Endothelial cell of umbilical vein (primary cell): Measurements from ENCODE around the gene PLA2G4B. TPM values are rescaled to one million over a fixed set of nuclear protein-coding genes. Genes with fewer than 3 reads are reported as not detected.

ENCODE experiments used
- BruUV-seq: library from RNA; stranded (reverse); fragments of 400-500 nt; replicated peaks from 2 replicates; lab custom pipeline; 2021; lab: Mats Ljungman, UMichigan
- CTCF ChIA-PET: fragments of 300-600, 350-600 bp; sonication (Branson Sonifier 250); formaldehyde crosslinking; loops from one replicate; lab custom pipeline; 2021; ENCODE audit warnings: antibody characterized with exemption, inconsistent platforms; lab: Charles Lee
- POLR2A ChIA-PET: fragments of 300-600, 350-600 bp; sonication (Branson Sonifier 250); formaldehyde crosslinking; loops from one replicate; lab custom pipeline; 2021; ENCODE audit warnings: antibody characterized with exemption, inconsistent platforms; lab: Charles Lee
- DNase-seq: peaks from one replicate; pipeline ENCODE4 v3.0.0-alpha.2; 2011; ENCODE audit warnings: low read depth, low spot score
- FAIRE-seq: peaks from 2 replicates; lab custom pipeline; 2011; peaks lifted over from hg19 to GRCh38; lab: Jason Lieb, UNC
- H2AFZ ChIP-seq: 2 replicates; pipeline ENCODE4 v1.6.0; 2012; ENCODE audit warnings: low read depth, low read length, control low read depth, inconsistent platforms
- H3K27ac ChIP-seq: 2 replicates; pipeline ENCODE4 v1.5.1; 2011; ENCODE audit warnings: low read depth, mild to moderate bottlenecking, control low read depth, low read length, moderate library complexity; ENCODE audit not compliant: insufficient read depth
- H3K27me3 ChIP-seq, 2 experiments: 2 replicates each; pipeline versions ENCODE4 v1.6.0 to v1.6.1; 2011; ENCODE audit warnings: low read length in 2 of 2, mixed read lengths in 1 of 2; ENCODE audit not compliant: control insufficient read depth in 2 of 2, insufficient read depth in 2 of 2
- H3K36me3 ChIP-seq, 2 experiments: 2 replicates in 1 of 2; 3 replicates in 1 of 2; pipeline ENCODE4 v1.5.1; 2011; ENCODE audit warnings: low read length in 2 of 2, mild to moderate bottlenecking in 1 of 2, moderate library complexity in 1 of 2; ENCODE audit not compliant: control insufficient read depth in 2 of 2, insufficient read depth in 2 of 2; ENCODE audit errors: extremely low read depth in 1 of 2
- H3K4me1 ChIP-seq: 3 replicates; pipeline ENCODE4 v1.5.1; 2011; ENCODE audit warnings: mild to moderate bottlenecking, low read length; ENCODE audit not compliant: control insufficient read depth, insufficient read depth; ENCODE audit errors: extremely low read depth
- H3K4me2 ChIP-seq: 2 replicates; pipeline ENCODE4 v1.6.1; 2011; ENCODE audit warnings: low read length, control low read depth, mixed read lengths; ENCODE audit not compliant: insufficient read depth
- H3K4me3 ChIP-seq, 3 experiments: fragments of 200-600 bp in 1 of 3; sonication (generic), shearing (Covaris generic) in 1 of 3; replicated peaks in 1 of 3; 2 replicates each; pipeline ENCODE4 v1.5.1; 2011 to 2016; ENCODE audit warnings: control low read depth in 3 of 3, low read length in 3 of 3, mild to moderate bottlenecking in 2 of 3, inconsistent platforms in 1 of 3, low read depth in 1 of 3, moderate library complexity in 1 of 3; ENCODE audit not compliant: insufficient read depth in 1 of 3
- H3K79me2 ChIP-seq: 2 replicates; pipeline ENCODE4 v1.6.0; 2012; ENCODE audit warnings: low read length, inconsistent platforms; ENCODE audit not compliant: control insufficient read depth, insufficient read depth
- H3K9ac ChIP-seq: replicated peaks from 2 replicates; pipeline ENCODE3; 2011; ENCODE audit warnings: low read length, control low read depth; ENCODE audit not compliant: insufficient read depth; ENCODE audit errors: extremely low read depth
- H3K9me1 ChIP-seq: replicated peaks from 3 replicates; pipeline ENCODE4 v1.6.0; 2011; ENCODE audit warnings: mild to moderate bottlenecking, low read length; ENCODE audit not compliant: control insufficient read depth, insufficient read depth; ENCODE audit errors: extremely low read depth
- H3K9me3 ChIP-seq: replicated peaks from 2 replicates; pipeline ENCODE4 v1.5.1; 2012; ENCODE audit warnings: low read length, inconsistent platforms; ENCODE audit not compliant: control insufficient read depth, insufficient read depth
- H4K20me1 ChIP-seq: replicated peaks from 2 replicates; pipeline ENCODE3; 2011; ENCODE audit warnings: mild to moderate bottlenecking, low read length; ENCODE audit not compliant: control insufficient read depth, insufficient read depth; ENCODE audit errors: extremely low read depth
- CTCF ChIP-seq, 2 donors: IDR thresholded peaks; 1 replicate in 1 of 2; 2 replicates in 1 of 2; pipeline ENCODE4 v1.5.1; 2011; ENCODE audit warnings: low read length in 2 of 2, mild to moderate bottlenecking in 2 of 2, moderate library complexity in 2 of 2, control low read depth in 1 of 2, inconsistent platforms in 1 of 2, low read depth in 1 of 2; ENCODE audit not compliant: insufficient read depth in 1 of 2; ENCODE audit errors: extremely low read depth in 1 of 2
- EZH2 ChIP-seq: IDR thresholded peaks from 2 replicates; pipeline ENCODE4 v1.6.1; 2012; ENCODE audit warnings: borderline replicate concordance, low read depth, mild to moderate bottlenecking, moderate library complexity, low read length, inconsistent platforms; ENCODE audit not compliant: severe bottlenecking
- FOS ChIP-seq: IDR thresholded peaks from 2 replicates; pipeline ENCODE4 v1.6.1; 2011; ENCODE audit warnings: mild to moderate bottlenecking, low read length, moderate library complexity, borderline replicate concordance; ENCODE audit not compliant: insufficient read depth
- GATA2 ChIP-seq: IDR thresholded peaks from 2 replicates; pipeline ENCODE4 v1.7.0; 2011; ENCODE audit warnings: low read depth, mild to moderate bottlenecking, moderate library complexity, mixed read lengths, low read length; ENCODE audit not compliant: insufficient read length, insufficient read depth
- JUN ChIP-seq: IDR thresholded peaks from 2 replicates; pipeline ENCODE4 v1.6.1; 2011; ENCODE audit warnings: borderline replicate concordance, low read depth; ENCODE audit not compliant: insufficient read length, insufficient read depth
- MAX ChIP-seq: IDR thresholded peaks from 2 replicates; pipeline ENCODE4 v1.6.1; 2011; ENCODE audit not compliant: insufficient read depth, insufficient read length
- MYC ChIP-seq: IDR thresholded peaks from one replicate; pipeline ENCODE4 v1.6.1; 2011; ENCODE audit warnings: mild to moderate bottlenecking, low read depth, low read length
- POLR2A ChIP-seq: IDR thresholded peaks from 2 replicates; pipeline ENCODE4 v1.6.1; 2012; ENCODE audit warnings: low read depth, mild to moderate bottlenecking, control low read depth, low read length
- POLR2AphosphoS5 ChIP-seq: IDR thresholded peaks from 2 replicates; pipeline ENCODE4 v1.6.1; 2012; ENCODE audit warnings: low read depth, mild to moderate bottlenecking, control low read depth, low read length, moderate library complexity; ENCODE audit not compliant: insufficient read depth
- dilution Hi-C: fragments of 300-500 bp; cut with MboI; formaldehyde crosslinking; loops from one replicate; pipeline ENCODE4 v1.15.0; 2019; ENCODE audit warnings: low sequenced_read_pairs; ENCODE audit not compliant: extremely low pct_ligation_motif_present
- intact Hi-C: fragments of 100-400 bp; cut with micrococcal nuclease; formaldehyde crosslinking; loops from one replicate; pipeline ENCODE4 v1.10.0; 2022
- polyA plus RNA-seq, 4 experiments: library from polyadenylated mRNA; depleted of rRNA in 3 of 4; stranded (reverse) in 3 of 4; unstranded in 1 of 4; fragments of >200 nt; gene quantifications; 2 replicates each; pipeline versions ENCODE4 v1.2.1 to v1.2.3, GENCODE V29; 2011 to 2012; ENCODE audit warnings: missing spikeins in 1 of 4
- total RNA-seq: library from RNA; stranded (reverse); gene quantifications from 2 replicates; pipeline ENCODE4 v1.2.3, GENCODE V29; 2021

PLA2G4B gene
- total and polyA plus RNA-seq, 2 donors (not counting 3 experiments of a cell fraction or from before 2014, with no cell fraction given), result 4.0 to 7.9 TPM

DNA sequence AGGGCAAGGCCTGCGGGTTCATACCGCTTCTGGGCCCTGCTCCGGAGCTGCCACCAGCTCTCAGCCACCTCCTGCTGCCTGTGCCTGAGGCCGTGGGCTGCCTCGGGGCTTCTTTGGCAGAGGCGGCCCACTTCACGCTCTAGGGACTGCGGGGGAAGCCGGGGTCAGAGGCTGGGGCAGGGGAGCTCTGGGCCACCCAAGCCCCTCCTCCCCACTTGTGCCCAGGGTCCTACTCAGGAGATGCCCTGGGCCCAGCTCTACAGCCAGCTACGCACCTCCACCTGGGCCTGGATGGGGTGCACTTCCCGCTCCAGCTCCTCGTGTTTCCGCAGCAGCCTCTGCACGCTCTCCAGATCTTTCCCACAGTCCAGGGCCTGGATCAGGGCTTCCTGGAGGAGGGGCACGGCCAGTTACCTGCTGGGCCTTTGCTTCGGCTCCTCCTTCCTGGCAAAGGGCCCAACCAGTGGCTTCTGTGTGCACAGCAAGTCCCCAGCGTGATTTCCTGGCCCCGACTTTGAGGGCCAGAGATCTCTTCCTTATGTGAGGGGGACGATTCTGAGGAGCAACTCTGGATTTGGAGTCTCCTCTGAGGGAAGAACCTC, 24.0 kb downstream of the PLA2G4B start:
- Histone ChIP-seq H3K4me1 (no peaks in the 10 kb centered on the region), H3K4me3 (no peak overlapping the region), H3K9ac (no peak overlapping the region), H3K27me3 (no peaks in the 10 kb centered on the region), H3K79me2 (no peaks in the 10 kb centered on the region), H3K9me3 (no peaks in the 10 kb centered on the region), H3K9me1 (no peaks in the 10 kb centered on the region), H3K27ac (no peak overlapping the region), H3K36me3 (peaks cover 8 to 29% of the 10 kb centered on the region in 2 experiments), H4K20me1 (no peaks in the 10 kb centered on the region), H2AFZ (no peak overlapping the region), H3K4me2 (no peak overlapping the region)
- dilution Hi-C loops, result no loop called here
- FAIRE-seq (no peak), DNase-seq (no peak)
- TF ChIP-seq GATA2 (no peak), POLR2AphosphoS5 (no peak), MAX (no peak), CTCF (IDR thresholded peaks at IDR 0.05; ENCODE audit: extremely low read depth in 1 of 2, insufficient read depth in 1 of 2, low read depth in 1 of 2, low read length in 2 of 2) (no peak), POLR2A (no peak), MYC (no peak), EZH2 (no peak), FOS (no peak), JUN (no peak)
- intact Hi-C loops, result no loop called here
- ChIA-PET POLR2A (no interaction called here), CTCF (interaction anchor here (1.5 to 2.3 kb wide), 2 partner anchors 11 to 19 kb away, joined by 3 to 12 read pairs; no protein-coding TSS in a partner anchor)
- BruUV-seq, result no TSS peak
